BLaER1 (cell line): ENCODE results near the gene SLC4A5.

ENCODE experiments used
- H3K27ac ChIP-seq: shearing (Covaris generic); formaldehyde crosslinking; 2 replicates; pipeline ENCODE4 v1.8.1; 2022
- H3K27me3 ChIP-seq: shearing (Covaris generic); formaldehyde crosslinking; 2 replicates; pipeline ENCODE4 v1.8.1; 2022
- H3K36me3 ChIP-seq: shearing (Covaris generic); formaldehyde crosslinking; 2 replicates; pipeline ENCODE4 v1.8.1; 2022
- H3K4me1 ChIP-seq: shearing (Covaris generic); formaldehyde crosslinking; 2 replicates; pipeline ENCODE4 v1.8.1; 2022
- H3K4me2 ChIP-seq: shearing (Covaris generic); formaldehyde crosslinking; 2 replicates; pipeline ENCODE4 v1.8.1; 2022
- H3K4me3 ChIP-seq: shearing (Covaris generic); formaldehyde crosslinking; 2 replicates; pipeline ENCODE4 v1.8.1; 2022
- H3K9ac ChIP-seq: shearing (Covaris generic); formaldehyde crosslinking; 2 replicates; pipeline ENCODE4 v1.8.1; 2022
- H3K9me3 ChIP-seq: shearing (Covaris generic); formaldehyde crosslinking; 2 replicates; pipeline ENCODE4 v1.8.1; 2022
- H4K20me1 ChIP-seq: shearing (Covaris generic); formaldehyde crosslinking; 2 replicates; pipeline ENCODE4 v1.8.1; 2022
- Cebpa-rat ChIP-seq: shearing (Covaris generic); IDR thresholded peaks from 2 replicates; pipeline ENCODE4 v1.8.1; 2022

SLC4A5 gene

DNA sequence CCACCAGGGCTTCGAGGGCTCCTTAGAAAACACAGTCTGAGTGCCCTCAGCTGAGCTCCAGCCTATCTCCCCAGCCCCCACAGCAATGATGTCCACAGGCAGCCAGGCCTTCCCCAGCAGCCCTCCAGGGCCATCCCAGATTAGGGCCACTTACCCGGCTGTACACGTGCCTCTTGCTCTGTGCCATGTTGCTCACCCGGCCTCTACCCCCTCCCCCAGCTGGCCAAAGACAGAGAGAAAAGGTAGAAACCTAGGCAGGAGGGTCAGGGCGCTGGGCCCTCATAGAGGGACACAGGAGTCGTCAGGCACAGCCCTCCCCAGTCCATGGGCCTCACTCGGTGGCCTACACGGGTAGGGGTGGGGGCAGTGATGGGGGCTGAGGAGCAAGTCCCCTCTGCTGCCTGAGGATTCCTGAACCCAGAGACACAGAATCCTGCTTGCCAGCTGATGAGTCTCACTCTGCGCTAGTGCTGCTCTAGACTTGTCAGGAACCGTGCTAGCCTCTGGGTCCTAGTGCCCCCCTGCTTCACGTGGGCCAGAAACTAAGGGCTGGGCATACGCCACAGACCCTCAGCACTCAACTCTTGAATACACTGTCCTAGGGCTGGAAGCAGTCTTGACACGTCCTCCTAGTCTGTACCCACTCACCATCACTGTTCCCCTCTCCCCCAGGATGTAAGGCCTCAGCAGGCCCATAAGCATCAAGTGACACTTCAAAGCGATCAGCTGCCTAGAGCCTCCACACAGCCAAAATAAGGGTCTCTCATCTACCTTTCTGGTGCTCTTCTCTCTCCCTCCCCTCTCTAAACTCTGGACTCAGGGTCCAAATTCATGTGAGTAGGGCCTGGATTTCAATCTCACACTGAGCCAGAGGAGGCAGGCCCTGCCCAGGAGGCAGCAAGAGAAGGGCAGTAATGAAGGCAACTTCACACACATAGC is 36.9 kb upstream of the SLC4A5 start, which contains the start of gene DCTN1:
TSS of gene DCTN1 (minus strand) at position 461 of the 939 bp plus-strand sequence. CDS start at position 187, 274 bp downstream.
- H3K27me3 ChIP-seq, result no peaks in the 10 kb centered on the region
- H3K9ac ChIP-seq, result peak within 1 kb of the TSS; percentile 57
- no peak within 1 kb of the TSS for H3K4me3 ChIP-seq
- peaks cover 88% of the 10 kb centered on the region for H4K20me1 ChIP-seq
- H3K27ac ChIP-seq, result peak within 1 kb of the TSS; percentile 19; the same call in 1 of the 2 replicates
- TF ChIP-seq Cebpa-rat, result no peak
- no peaks in the 10 kb centered on the region for H3K9me3 ChIP-seq
- peaks cover 83% of the 10 kb centered on the region for H3K36me3 ChIP-seq
- H3K4me2 ChIP-seq, result peak within 1 kb of the TSS; percentile 53
- peaks cover 34% of the 10 kb centered on the region for H3K4me1 ChIP-seq

DNA sequence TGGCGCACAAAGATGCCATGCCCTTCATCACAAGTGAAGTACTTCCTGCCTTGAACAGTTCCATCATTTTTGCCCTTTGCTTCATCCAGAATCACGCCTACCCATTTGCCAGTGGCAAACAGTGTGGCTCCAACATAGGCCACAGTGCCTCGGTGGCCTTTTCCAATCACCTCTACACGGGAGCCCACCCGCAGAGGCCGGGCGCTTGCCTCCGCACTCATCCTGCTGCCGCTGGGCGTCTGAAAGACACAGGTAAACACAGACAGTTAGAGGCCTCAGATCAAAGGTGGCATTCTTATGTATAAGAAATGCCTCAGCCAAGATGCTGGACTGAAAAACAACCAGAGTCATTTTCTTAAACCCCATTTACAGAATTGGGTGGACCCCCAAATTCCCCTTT is 34.8 kb upstream of the SLC4A5 start:
- H3K9ac ChIP-seq, result no peak overlapping the region
- no peak overlapping the region for H3K4me2 ChIP-seq
- H3K4me1 ChIP-seq, result peaks cover 47% of the 10 kb centered on the region
- H4K20me1 ChIP-seq, result peaks cover 90% of the 10 kb centered on the region
- no peak for TF ChIP-seq Cebpa-rat
- peaks cover 76% of the 10 kb centered on the region for H3K36me3 ChIP-seq
- no peaks in the 10 kb centered on the region for H3K9me3 ChIP-seq
- no peak overlapping the region for H3K27ac ChIP-seq
- H3K4me3 ChIP-seq, result no peak overlapping the region
- H3K27me3 ChIP-seq, result no peaks in the 10 kb centered on the region

DNA sequence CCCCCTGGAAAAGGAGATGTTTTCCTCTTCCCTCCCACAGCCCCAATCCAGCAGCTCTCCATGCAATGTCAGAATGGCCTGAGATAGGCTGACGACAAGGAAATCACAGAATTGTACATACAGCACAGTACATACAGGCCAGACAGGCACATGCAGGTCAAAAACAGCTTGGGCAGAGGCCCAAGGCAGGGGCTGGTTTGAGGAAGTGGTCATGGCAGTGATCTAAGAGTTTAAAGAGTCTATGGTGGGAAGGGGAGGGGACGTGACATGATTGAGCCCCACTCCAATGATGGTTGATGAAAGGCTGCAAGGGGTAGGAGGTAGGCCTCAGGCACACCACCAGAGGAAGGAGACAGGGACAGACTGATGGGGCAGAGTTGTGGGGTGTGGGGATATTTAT is 32.6 kb upstream of the SLC4A5 start:
- Histone ChIP-seq H3K4me1 (peaks cover 52% of the 10 kb centered on the region), H3K27ac (no peak overlapping the region), H3K4me3 (no peak overlapping the region), H4K20me1 (peaks cover 85% of the 10 kb centered on the region), H3K36me3 (peaks cover 80% of the 10 kb centered on the region), H3K9ac (no peak overlapping the region), H3K27me3 (no peaks in the 10 kb centered on the region), H3K4me2 (peak overlapping the region; percentile 39), H3K9me3 (no peaks in the 10 kb centered on the region)
- no peak for TF ChIP-seq Cebpa-rat

DNA sequence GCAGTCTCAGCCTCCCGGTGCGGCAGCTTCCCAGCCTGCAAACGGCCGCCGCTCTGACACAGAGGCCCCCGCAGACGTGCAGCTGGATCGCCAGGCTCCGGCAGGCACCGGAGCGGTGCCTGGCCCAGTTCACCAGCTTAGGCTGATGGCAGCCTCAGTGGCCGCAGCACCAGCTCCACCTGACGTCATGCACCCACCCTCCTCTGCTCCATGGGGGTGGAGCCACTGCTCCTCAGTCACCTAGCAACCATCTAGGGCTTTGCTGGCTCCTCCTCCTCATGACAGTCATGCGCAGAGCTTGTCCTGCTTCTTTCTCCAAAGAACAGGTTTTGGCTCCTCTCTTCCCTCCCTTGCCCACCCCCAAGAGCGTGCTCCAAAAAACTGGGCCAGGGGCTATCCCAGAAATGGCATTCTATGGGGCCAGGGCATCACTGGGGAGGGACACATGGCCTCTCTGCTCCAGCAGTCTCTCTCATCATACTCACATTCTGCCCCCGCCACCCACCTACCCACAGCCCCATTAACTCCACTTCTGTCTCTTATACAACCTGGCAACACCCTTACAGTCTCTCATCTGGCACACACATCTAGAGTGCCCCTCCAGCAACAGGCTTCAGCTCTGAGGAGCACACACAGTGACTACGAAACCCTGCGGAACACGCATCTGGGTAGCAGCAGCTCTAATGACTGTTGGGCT is 31.4 kb upstream of the SLC4A5 start:
- H3K9me3 ChIP-seq, result no peaks in the 10 kb centered on the region
- no peak overlapping the region for H3K4me2 ChIP-seq
- no peak overlapping the region for H3K27ac ChIP-seq
- H3K9ac ChIP-seq, result no peak overlapping the region
- H3K36me3 ChIP-seq, result peaks cover 89% of the 10 kb centered on the region
- H3K4me1 ChIP-seq, result peaks cover 42% of the 10 kb centered on the region
- no peaks in the 10 kb centered on the region for H3K27me3 ChIP-seq
- H3K4me3 ChIP-seq, result no peak overlapping the region
- no peak for TF ChIP-seq Cebpa-rat
- H4K20me1 ChIP-seq, result peaks cover 73% of the 10 kb centered on the region

DNA sequence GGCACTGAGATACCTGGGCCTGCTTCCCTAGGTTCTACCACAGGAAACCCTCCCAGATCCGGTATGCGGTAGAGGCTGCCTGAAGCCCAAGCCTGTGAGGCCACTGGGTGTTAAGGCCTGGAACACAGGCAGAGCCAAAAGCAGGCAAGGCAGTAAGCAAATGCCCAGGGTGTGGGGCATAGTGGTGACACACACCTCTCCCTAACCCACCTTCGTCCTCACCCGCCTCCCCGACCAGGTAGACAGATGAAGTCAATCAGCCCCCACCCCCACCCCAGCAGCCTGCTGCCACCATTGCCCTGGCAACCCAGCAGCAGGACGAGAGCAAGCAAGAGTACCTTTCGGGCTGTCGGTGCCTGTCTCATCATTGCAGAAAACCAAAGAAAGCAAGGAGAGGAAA is 30.8 kb upstream of the SLC4A5 start:
- TF ChIP-seq Cebpa-rat, result no peak
- H3K9me3 ChIP-seq, result no peaks in the 10 kb centered on the region
- no peak overlapping the region for H3K9ac ChIP-seq
- no peak overlapping the region for H3K27ac ChIP-seq
- peaks cover 66% of the 10 kb centered on the region for H4K20me1 ChIP-seq
- peaks cover 35% of the 10 kb centered on the region for H3K4me1 ChIP-seq
- H3K4me3 ChIP-seq, result no peak overlapping the region
- H3K4me2 ChIP-seq, result peak overlapping the region; percentile 63
- H3K27me3 ChIP-seq, result no peaks in the 10 kb centered on the region
- H3K36me3 ChIP-seq, result peaks cover 90% of the 10 kb centered on the region

DNA sequence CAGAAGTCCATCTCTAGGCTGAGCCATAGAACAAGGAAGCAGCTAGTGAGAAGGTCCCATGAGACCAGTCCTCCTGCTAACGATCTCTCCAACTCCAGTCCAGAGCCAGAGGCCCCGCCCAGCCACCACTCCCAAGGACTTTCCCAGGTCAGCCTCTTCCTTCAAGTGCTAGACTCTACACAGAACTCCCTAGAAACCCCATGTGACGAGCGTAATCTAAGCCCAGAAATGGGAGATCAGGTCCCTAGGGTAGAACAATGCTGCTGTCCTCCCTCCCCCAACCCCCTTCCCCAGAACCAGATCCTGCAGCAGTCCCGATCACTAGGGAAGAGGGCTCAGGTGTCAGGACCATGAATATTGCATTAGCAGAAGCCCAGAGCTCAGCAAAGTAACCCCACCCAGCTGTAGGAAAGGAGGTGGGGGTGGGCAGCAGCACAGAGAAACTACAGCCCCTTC is 30.0 kb upstream of the SLC4A5 start:
- Histone ChIP-seq H3K36me3 (peaks cover 90% of the 10 kb centered on the region), H3K4me1 (peaks cover 30% of the 10 kb centered on the region), H3K27ac (peak overlapping the region; percentile 35; the same call in 1 of the 2 replicates), H3K9me3 (no peaks in the 10 kb centered on the region), H3K9ac (0 out of 2 replicates have a peak overlapping the region, but pooled peaks have one; percentile 3), H3K4me2 (peak overlapping the region; percentile 63), H3K4me3 (no peak overlapping the region), H3K27me3 (no peaks in the 10 kb centered on the region), H4K20me1 (peaks cover 59% of the 10 kb centered on the region)
- TF ChIP-seq Cebpa-rat, result no peak

DNA sequence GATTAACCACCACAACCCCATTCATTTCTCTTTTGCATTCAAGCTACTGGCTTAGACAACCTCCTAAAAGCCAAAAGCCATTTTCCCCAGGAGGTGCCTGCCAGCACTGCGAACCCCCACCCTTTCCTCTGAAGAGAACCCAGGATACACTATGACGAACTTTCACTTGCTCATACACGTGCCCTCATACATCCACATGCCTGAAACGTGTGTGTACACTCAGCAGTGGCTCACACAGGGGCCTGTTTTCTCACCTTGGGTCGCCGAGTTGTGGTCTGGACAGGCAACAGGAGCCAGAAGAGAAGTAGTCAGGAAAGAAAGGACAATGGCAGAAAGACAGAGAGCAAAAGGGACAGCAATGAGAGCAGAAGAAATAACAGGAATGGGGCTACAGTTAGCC is 29.5 kb upstream of the SLC4A5 start:
- no peak for TF ChIP-seq Cebpa-rat
- Histone ChIP-seq H3K4me1 (peaks cover 30% of the 10 kb centered on the region), H3K9ac (0 out of 2 replicates have a peak overlapping the region, but pooled peaks have one; percentile 3), H3K27me3 (no peaks in the 10 kb centered on the region), H4K20me1 (peaks cover 53% of the 10 kb centered on the region), H3K4me3 (no peak overlapping the region), H3K27ac (peak overlapping the region; percentile 35; the same call in 1 of the 2 replicates), H3K4me2 (peak overlapping the region; percentile 63), H3K9me3 (no peaks in the 10 kb centered on the region), H3K36me3 (peaks cover 90% of the 10 kb centered on the region)

DNA sequence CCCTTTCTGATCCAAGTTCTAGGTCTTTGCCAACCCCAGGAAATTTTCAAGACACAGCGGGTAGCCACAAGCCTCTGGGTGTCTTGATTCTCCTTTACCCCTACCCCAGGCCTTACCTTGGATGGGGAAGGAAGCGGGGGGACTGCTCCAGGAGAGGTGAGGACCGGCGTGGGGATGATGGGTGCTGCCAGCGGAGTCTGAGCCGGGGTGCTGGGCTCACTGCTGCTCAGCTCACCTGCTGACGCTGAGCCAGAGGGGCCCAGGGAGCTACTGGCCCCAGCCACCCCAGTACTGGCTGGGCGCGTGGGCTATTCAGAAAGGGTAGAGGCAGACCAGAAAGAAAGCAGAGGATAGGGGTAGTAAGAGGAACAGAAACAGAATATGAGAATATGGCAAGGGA is 28.2 kb upstream of the SLC4A5 start:
- no peak for TF ChIP-seq Cebpa-rat
- Histone ChIP-seq H4K20me1 (peaks cover 41% of the 10 kb centered on the region), H3K4me1 (peaks cover 28% of the 10 kb centered on the region), H3K4me3 (no peak overlapping the region), H3K27ac (no peak overlapping the region), H3K9ac (no peak overlapping the region), H3K9me3 (no peaks in the 10 kb centered on the region), H3K4me2 (no peak overlapping the region), H3K27me3 (no peaks in the 10 kb centered on the region), H3K36me3 (peaks cover 90% of the 10 kb centered on the region)

DNA sequence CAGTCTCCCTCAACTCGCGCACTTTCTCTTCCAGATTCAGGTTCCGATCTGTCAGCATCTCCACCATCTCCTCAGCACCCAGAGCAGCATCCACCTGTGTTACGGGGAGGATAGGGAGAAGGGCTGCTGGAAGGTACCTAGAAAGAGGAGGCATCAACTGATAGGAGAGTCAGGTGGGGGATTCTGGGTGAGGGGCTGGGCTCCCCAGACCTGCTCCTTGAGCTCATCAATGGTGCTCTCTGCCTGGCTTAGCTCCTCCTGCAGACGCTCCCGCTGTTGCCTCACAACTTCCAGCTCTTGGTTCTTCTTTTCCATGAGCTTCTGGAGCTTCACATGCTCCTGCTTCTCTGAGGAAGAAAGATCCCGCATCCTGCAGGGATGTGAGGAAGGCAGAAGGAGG is 26.8 kb upstream of the SLC4A5 start:
- no peak overlapping the region for H3K9ac ChIP-seq
- no peaks in the 10 kb centered on the region for H3K9me3 ChIP-seq
- H4K20me1 ChIP-seq, result peaks cover 26% of the 10 kb centered on the region
- H3K4me2 ChIP-seq, result no peak overlapping the region
- H3K27me3 ChIP-seq, result no peaks in the 10 kb centered on the region
- H3K4me3 ChIP-seq, result no peak overlapping the region
- no peak overlapping the region for H3K27ac ChIP-seq
- H3K36me3 ChIP-seq, result peaks cover 90% of the 10 kb centered on the region
- H3K4me1 ChIP-seq, result peaks cover 19% of the 10 kb centered on the region
- no peak for TF ChIP-seq Cebpa-rat
